ENCODE measurements around the gene SAMD8.
"Not testable (repeated sequence)": the region's sequence is repeated elsewhere in the genome, so short reads cannot be mapped to it uniquely, and the experiment has no call there.

The SAMD8 gene

GRCh38 chr10:75108684-75109458, 2.6 kb upstream of the SAMD8 start:
- DNase-seq = no peak

- DNase-seq = no peak
Observed at GRCh38 chr10:75109459-75109778, 2.0 kb upstream of the SAMD8 start.

DNA sequence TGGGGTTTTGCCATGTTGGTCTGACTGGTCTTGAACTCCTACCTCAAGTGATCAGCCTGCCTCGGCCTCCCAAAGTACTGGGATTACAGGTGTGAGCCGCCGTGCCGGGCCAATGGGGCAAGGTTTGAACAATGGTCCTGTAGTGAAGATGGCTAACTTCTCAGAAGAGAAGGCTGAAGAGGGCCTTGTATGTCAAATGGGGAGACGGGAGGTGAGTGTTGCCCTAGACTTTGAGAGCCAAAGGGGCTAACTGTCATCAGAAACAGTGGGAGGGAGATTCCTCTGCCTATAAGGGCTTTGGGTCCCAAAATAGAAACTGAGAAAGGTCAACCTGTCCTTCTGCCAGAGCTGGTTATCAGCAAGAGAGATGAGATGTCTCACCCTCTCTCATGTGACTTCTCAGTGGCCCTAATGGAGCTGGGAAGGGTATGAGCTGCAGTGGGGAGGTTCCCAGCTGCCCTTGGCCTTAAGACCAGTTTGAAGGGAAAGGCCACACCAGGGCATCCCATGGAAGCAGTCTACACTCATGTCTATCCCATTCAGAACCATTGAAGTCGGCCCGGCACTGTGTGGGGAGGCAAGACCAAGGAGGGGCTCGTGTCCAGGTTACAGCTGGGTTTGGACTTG, 1.3 kb upstream of the SAMD8 start:
- no peak for DNase-seq

DNA sequence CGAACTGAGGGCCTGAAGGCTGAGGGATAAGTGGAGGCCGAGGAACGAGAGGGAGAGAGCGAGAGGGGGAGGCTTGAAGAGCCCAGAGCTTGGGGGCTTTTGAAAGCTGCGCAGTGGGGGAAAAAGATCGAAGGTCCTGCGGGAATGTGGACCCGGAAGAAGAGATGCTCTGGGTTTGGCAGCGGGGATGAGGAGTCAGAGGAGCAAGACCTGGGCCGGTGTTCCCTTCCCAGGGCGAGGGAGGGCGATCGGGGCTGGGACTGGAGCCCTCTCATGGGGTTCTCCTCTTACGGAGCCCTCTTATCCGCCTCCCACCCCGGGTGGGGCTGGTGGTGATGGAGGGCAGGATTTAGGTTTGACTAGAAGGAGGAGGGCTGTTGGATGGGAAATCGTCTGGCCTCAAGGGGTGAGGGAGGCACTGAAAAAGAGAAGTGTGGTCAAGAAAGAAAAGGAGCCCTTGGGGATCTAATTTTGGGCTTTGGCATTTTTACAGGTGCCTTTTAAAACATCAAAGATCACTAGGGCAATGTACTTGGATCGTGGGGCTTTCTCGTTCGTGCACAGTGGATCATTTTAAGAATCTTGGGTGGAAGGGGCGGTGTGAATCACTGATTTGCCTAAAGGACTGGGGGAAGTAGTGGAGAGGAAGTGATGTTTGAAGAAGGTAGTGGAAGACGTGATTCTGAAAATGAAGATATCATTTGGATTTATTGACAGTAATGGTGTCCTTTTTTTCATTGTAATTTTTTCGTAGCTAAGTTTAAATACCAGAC, 637 bp downstream of the SAMD8 start:
- peak; percentile 29 to 64 for DNase-seq

DNA sequence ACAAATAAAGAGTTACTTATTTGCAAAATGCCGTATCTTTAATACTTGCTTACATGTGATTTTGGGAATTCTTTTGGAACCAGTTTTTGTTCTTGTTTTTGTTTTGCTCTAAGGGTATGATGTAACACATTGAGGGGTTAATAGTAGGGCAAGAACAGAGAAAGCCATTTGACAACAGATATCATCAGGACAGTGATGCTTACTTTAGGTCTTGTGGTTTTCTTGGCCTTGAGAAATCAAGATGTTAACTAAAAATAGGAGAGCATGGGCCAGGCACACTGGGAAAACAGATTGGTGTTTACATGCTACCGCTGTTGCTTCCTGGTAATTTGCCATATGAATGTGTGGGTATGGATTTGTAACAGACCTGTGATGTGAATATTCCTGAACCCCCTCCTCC, 3.7 kb downstream of the SAMD8 start:
- no peak for DNase-seq

DNA sequence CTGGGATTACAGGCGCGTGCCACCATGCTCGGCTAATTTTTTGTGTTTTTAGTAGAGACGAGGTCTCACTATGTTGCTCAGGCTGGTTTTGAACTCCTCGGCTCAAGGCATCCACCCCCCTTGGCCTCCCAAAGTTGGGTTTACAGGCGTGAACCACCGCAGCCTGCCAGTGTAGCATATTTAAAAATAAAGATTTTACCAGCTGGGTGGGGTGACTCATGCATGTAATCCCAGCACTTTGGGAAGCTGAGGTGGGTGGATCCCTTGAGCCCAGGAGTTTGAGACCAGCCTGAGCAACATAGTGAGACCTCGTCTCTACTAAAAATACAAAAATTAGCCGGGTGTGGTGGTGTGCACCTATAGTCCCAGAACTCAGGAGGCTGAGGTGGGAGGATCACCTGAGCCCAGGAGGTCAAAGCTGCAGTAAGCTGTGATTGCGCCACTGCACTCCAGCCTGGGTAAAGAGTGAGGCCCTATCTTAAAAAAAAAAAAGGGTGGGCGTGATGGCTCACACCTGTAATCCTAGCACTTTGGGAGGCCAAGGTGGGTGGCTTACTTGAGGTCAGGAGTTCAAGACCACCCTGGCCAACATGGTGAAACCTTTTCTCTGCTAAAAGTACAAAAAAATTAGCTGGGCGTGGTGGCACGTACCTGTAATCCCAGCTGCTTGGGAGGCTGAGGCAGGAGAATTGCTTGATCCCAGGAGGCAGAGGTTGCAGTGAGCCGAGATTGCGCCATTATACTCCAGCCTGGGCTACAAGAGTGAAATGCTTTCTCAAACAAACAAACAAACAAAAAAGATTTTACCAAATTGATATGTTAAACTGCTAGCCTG, 5.7 kb downstream of the SAMD8 start:
- DNase-seq = not testable (repeated sequence)

DNA sequence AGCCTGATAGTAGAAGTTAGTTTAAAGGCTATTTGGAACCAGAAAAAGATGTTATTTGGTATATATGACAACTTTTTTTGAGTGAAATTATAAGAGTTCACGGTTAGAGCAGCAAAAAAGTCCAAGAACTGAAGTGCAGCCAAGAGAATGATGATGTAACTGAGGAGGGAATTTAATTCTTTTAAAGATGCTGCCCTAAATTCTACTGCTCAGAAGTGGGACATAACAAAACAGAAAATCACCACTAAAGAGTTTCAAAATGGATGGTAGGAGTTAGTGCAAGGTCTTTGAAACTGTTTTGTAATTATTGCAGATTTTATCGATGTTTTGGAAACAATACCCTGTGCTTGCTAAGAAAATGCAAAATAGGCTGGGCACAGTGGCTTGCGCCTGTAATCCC, 6.5 kb downstream of the SAMD8 start:
- DNase-seq = no peak

DNA sequence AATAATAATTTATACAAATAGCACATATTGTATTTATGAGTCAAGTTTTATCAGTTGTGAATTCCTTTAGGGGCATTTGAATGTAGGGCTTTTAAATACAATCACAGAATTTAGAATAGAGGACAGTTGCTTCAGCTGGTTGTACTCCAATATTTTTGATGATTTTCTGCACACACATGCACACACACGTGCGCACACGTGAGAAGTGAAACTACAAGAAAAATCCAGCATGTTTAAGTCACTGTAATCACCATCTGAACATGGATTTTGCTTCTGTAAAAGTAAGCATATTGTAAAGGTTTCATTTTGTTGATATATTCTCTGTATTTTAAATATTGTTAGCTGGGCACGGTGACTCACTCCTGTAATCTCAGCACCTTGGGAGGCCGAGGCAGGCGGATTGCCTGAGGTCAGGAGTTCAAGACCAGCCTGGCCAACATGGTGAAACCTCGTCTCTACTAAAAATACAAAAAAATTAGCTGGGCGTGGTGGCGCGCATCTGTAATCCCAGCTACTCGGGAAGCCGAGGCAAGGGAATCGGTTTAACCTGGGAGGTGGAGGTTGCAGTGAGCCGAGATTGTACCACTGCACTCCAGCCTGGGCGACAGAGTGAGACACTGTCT, 8.1 kb downstream of the SAMD8 start:
- not testable (repeated sequence) for DNase-seq

GRCh38 chr10:75121322-75121721, 9.9 kb downstream of the SAMD8 start:
- no peak for DNase-seq

GRCh38 chr10:75122505-75122904, 11.0 kb downstream of the SAMD8 start:
- DNase-seq = no peak

GRCh38 chr10:75123088-75123682, 11.7 kb downstream of the SAMD8 start:
- DNase-seq = no peak

- no peak for DNase-seq
Observed at GRCh38 chr10:75126277-75126676, 14.8 kb downstream of the SAMD8 start.

DNA sequence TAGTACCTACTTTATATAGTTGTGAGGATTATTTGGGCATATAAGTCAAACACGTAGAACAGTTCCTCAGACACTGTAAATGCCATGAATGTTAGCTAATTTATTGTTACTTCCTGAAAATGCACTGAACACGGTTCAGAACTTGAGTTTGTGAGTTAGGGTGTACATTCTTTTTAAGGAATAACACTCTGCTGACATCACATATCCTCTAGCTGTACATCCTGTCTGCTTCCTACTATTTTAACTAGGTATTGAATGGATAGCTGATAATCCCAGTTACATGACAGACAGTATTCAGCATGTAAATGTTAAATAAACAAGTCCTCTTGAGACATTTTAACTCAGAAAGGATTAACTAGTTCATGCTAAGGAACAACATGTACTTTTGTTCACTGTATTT, 16.0 kb downstream of the SAMD8 start:
- DNase-seq = no peak

GRCh38 chr10:75128985-75129384, 17.5 kb downstream of the SAMD8 start:
- not testable (repeated sequence) for DNase-seq

GRCh38 chr10:75129537-75129936, 18.1 kb downstream of the SAMD8 start:
- DNase-seq = no peak

- not testable (repeated sequence) for DNase-seq
Observed at GRCh38 chr10:75133701-75134100, 22.2 kb downstream of the SAMD8 start.

- no peak for DNase-seq
Observed at GRCh38 chr10:75136346-75136745, 24.9 kb downstream of the SAMD8 start.

DNA sequence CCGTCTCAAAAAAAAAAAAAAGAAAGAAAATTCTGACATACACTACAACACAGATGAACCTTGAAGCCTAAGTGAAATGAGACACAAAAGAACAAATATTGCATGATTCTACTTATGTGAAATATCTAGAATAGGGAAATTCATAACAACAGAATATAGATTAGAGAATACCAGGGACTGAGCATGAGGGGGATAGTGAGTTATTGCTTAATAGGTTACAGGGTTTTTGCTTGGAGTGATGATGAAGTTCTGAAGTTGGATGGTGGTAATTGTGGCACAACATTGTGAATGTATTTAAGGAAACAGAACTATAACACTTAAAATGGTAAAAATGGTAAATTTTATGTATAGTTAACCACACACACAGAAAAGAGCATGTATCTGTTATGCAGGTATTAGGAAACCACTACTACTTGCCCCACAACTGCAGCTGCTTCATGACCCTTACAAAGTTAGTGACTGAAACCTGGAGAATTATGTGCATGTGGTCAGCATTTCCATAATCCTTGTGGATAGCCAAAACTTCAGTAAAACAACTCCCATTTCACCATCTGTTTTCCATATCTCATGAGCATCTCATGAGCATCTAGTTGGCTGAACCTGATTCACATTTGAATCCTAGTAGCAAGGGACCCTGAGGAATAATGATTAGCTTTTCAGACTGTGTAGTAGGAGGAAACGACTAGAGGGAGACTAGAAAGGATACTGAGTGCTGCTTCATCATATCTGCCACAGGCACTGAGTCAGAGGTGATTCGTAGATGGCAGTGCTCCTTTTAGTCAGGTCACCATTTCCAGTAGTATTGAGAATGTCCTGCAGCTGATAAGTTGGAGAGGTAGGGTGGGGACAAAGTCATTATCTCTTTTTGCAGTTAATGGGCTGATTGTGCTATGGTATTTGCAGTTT, 26.3 kb downstream of the SAMD8 start:
- no peak for DNase-seq

DNA sequence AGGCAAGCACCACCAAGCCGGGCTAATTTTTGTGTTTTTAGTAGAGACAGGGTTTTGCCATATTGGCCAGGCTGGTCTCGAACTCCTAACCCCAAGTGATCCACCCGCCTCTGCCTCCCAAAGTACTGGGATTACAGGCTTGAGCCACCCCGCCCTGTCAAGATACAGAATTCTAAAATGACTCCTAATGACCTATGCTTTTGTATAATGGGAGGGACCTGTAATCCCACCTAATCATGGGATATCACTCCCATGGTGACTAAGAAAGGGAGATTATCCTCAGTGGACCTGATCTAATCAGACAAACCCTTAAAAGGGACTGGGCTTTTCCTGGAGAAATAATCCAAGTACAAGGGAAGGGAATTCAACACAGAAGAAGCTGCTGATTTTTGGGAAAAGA, 28.8 kb downstream of the SAMD8 start:
- no peak for DNase-seq

DNA sequence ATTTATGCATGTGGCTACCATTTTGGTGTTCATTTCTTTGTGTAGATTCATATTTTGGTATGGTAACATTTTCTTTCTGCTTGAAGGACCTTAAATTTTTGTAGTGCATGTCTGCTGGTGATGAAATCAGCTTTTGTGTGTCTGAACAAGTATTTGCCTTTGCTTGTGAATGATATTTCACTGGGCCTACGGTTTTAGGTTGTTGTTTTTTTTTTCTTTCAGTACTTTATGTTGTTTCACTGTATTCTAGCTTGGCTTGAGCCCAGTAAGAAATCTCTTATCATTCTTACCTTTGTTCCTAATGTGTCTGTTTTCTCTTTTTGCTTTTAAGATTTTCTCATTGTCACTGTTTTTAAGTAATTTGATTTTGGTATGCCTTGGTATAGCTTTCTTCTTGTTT, 31.9 kb downstream of the SAMD8 start:
- DNase-seq = no peak

DNA sequence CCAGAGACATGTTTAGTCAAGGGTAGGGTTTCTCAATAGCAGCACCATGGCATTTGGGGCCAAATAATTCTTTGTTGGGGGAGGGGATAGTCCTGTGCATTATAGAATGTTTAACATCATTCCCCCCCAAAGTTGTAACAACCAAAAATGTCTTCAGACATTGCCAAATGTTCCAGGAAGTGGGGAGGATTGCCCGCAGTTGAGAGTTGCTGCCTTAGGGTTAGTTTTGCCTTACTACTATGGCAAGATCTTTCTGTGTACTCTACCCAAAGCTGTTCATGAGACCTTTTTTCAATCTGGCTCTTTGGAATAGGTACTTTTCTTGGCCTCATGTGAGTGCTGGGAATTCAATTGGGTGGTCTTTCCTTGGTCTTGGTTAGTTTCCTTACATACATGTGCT, 34.1 kb downstream of the SAMD8 start:
- DNase-seq = no peak
